HEK293T (cell line): ENCODE results near the gene ANXA6.

Experiments used
- CTCF ChIA-PET: fragments of 350-600 bp; formaldehyde crosslinking; extraction: SDS; loops from one replicate; lab custom pipeline; 2021; ENCODE audit warnings: antibody characterized with exemption, inconsistent platforms; lab: Yijun Ruan, JAX
- POLR2A ChIA-PET: fragments of 350-600 bp; formaldehyde crosslinking; extraction: SDS; loops from one replicate; lab custom pipeline; 2020; ENCODE audit warnings: antibody characterized with exemption, inconsistent platforms; lab: Yijun Ruan, JAX
- DNase-seq: peaks from one replicate; pipeline ENCODE4 v3.0.0; 2012; ENCODE audit warnings: mixed read lengths; ENCODE audit errors: extremely low spot score
- ARNT ChIP-seq: fragments of 450-650 bp; IDR thresholded peaks from 2 replicates; pipeline ENCODE4 v1.6.1; 2017; ENCODE audit warnings: mild to moderate bottlenecking
- BHLHE40 ChIP-seq: fragments of 450-650 bp; IDR thresholded peaks from 2 replicates; pipeline ENCODE4 v1.6.1; 2016; ENCODE audit warnings: mild to moderate bottlenecking, moderate library complexity, borderline replicate concordance
- CTBP1 ChIP-seq: fragments of 450-650 bp; IDR thresholded peaks from 2 replicates; pipeline ENCODE4 v1.6.1; 2016; ENCODE audit warnings: borderline replicate concordance
- ELF4 ChIP-seq: fragments of 450-650 bp; IDR thresholded peaks from 2 replicates; pipeline ENCODE4 v1.6.1; 2017; ENCODE audit warnings: antibody characterized with exemption
- FOXA1 ChIP-seq: fragments of 450-650 bp; IDR thresholded peaks from 2 replicates; pipeline ENCODE4 v1.6.1; 2016; ENCODE audit warnings: mild to moderate bottlenecking
- FOXK2 ChIP-seq: fragments of 450-650 bp; IDR thresholded peaks from 2 replicates; pipeline ENCODE4 v1.6.1; 2016; ENCODE audit warnings: mild to moderate bottlenecking
- FOXM1 ChIP-seq: fragments of 450-650 bp; IDR thresholded peaks from 2 replicates; pipeline ENCODE4 v1.6.1; 2017; ENCODE audit warnings: mild to moderate bottlenecking, borderline replicate concordance
- HDGF ChIP-seq: fragments of 450-650 bp; IDR thresholded peaks from 2 replicates; pipeline ENCODE4 v1.6.1; 2017; ENCODE audit warnings: antibody characterized with exemption, borderline replicate concordance
- L3MBTL2 ChIP-seq: fragments of 450-650 bp; conservative IDR thresholded peaks from 2 replicates; pipeline ENCODE4 v1.6.1; 2016; ENCODE audit warnings: mild to moderate bottlenecking
- LEF1 ChIP-seq: fragments of 450-650 bp; IDR thresholded peaks from 2 replicates; pipeline ENCODE4 v1.6.1; 2017; ENCODE audit warnings: mild to moderate bottlenecking, borderline replicate concordance
- NFRKB ChIP-seq: fragments of 450-650 bp; IDR thresholded peaks from 2 replicates; pipeline ENCODE4 v1.6.1; 2016; ENCODE audit warnings: mild to moderate bottlenecking, moderate library complexity
- SP1 ChIP-seq: fragments of 450-650 bp; IDR thresholded peaks from 2 replicates; pipeline ENCODE4 v1.6.1; 2017
- SUZ12 ChIP-seq: fragments of 450-650 bp; IDR thresholded peaks from 2 replicates; pipeline ENCODE4 v1.6.1; 2016; ENCODE audit warnings: mild to moderate bottlenecking
- TARDBP ChIP-seq: fragments of 450-650 bp; IDR thresholded peaks from 2 replicates; pipeline ENCODE4 v1.6.1; 2016
- ZNF384 ChIP-seq: fragments of 450-650 bp; IDR thresholded peaks from 2 replicates; pipeline ENCODE4 v1.6.1; 2016
- TF ChIP-seq, protein P1 (sequence below): fragments of 450-650 bp; IDR thresholded peaks from 2 replicates; pipeline ENCODE4 v1.6.1; 2016

The ANXA6 gene

DNA sequence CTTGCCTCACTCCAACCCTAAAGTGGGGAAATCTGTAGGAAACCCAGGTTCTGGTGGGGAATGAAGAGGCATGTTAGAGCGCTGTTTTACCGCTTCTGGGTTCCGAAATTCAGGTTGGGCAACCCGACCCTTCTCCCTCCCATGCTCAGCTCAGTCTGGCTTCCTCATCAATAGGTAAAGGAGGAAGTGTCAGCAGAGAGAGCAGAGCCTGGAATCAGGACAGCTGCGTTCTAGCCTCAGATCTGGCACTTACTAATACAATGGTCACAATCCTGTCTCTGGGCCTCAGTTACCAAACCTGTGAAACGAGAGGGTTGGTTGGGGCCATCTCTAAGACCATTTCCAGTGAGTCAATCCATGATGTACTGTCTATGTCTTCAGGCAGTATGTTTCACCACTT is 60.5 kb downstream of the ANXA6 start:
- TF ChIP-seq LEF1 (no peak), ARNT (no peak), L3MBTL2 (no peak), ELF4 (no peak), HDGF (no peak), TARDBP (no peak), CTBP1 (no peak), NFRKB (no peak), FOXA1 (no peak), BHLHE40 (no peak), FOXK2 (no peak), SUZ12 (no peak)
- ChIA-PET CTCF (interaction anchor here (0.6 to 1.4 kb wide), 2 partner anchors 13 to 18 kb away, joined by 3 to 6 read pairs; no protein-coding TSS in a partner anchor), POLR2A (no interaction called here)
- no peak for DNase-seq

DNA sequence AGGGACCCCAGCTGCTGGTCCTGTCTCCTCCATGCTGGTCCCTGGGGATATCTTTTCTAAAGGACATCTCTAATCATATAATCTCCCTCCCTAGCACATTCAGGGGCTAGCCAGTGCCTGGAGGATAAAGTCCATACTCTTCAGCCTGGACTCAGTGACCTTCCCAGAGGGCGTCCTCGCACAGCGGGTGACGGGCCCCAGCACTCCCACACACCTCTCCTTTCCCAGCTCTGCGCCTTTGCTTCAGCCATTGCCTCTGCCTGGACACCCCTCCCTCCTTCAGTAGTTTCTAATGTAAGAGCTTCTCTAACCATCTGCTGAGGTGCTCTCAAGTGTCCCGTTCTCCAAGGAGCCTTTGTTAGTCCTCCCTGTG is 61.6 kb downstream of the ANXA6 start:
- no peak for DNase-seq
- POLR2A ChIA-PET = no interaction called here
- CTCF ChIA-PET = no interaction called here
- no peak for TF ChIP-seq SP1
- no peak for TF ChIP-seq LEF1
- no peak for TF ChIP-seq ELF4
- TF ChIP-seq L3MBTL2 = no peak
- no peak for TF ChIP-seq ZNF384
- no peak for TF ChIP-seq FOXK2
- no peak for TF ChIP-seq HDGF
- TF ChIP-seq TARDBP = no peak
- TF ChIP-seq ARNT = no peak
- no peak for TF ChIP-seq FOXA1
- no peak for TF ChIP-seq NFRKB

DNA sequence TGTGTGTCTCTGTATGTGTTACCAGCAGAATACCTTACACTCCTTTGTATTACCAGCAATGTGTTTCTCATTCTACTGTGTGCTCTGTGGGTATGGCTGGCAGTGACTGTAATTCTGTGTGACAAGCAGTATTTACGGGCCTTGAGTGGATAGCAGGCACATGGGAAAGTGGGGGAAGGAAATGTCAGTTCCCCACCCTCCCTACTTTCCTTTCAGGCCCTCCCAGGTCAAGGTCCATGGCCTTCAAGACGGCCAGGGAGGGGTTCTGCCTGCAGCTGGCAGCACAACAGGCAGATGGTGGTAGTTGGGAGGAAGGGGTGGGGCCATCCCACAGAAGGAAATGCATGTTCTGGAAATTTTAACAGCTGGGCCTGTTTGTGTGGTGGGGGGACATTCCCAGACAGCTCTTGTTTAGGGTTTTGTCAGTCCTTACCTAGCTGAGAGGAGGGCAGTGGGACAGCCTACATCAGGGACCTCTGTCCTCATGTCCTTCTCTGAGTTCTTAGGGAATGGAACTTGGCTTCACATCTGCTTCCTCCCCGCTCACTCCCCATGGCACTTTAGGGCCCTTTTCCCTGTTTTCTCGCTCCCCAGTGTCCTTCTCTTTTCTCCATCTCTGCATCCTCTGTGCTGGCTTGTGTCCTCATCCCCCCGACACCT is 62.1 kb downstream of the ANXA6 start:
- no peak for TF ChIP-seq FOXM1
- no peak for TF ChIP-seq ELF4
- no peak for TF ChIP-seq CTBP1
- TF ChIP-seq L3MBTL2 = no peak
- no peak for TF ChIP-seq ARNT
- no peak for TF ChIP-seq FOXK2
- TF ChIP-seq ZNF384 = no peak
- POLR2A ChIA-PET = no interaction called here
- DNase-seq = no peak
- CTCF ChIA-PET = no interaction called here

DNA sequence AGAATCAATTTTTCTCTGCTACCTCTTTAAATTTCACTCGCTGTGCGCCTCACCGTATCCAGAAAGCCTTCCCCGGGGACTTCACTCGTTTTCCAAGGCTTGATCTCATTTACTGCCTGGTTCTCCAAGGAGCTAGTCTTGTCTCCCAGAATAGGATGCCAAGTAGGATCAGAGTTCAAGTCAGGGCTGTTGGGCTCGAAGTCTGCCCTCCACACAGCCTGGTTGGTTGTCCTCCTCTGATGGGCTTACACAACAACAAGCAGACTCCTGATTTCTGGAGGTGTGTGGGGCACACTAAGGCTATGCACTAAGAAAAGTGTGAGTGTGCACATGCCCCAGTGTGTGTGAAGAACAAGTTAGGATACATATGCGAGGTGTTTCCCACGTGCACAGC is 62.7 kb downstream of the ANXA6 start:
- TF ChIP-seq ELF4 = no peak
- no peak for TF ChIP-seq ZNF384
- no peak for TF ChIP-seq L3MBTL2
- no peak for TF ChIP-seq SP1
- no peak for TF ChIP-seq FOXK2
- no peak for TF ChIP-seq SUZ12
- TF ChIP-seq BHLHE40 = no peak
- no peak for TF ChIP-seq HDGF
- TF ChIP-seq FOXA1 = no peak
- POLR2A ChIA-PET = no interaction called here
- CTCF ChIA-PET = no interaction called here
- no peak for DNase-seq

DNA sequence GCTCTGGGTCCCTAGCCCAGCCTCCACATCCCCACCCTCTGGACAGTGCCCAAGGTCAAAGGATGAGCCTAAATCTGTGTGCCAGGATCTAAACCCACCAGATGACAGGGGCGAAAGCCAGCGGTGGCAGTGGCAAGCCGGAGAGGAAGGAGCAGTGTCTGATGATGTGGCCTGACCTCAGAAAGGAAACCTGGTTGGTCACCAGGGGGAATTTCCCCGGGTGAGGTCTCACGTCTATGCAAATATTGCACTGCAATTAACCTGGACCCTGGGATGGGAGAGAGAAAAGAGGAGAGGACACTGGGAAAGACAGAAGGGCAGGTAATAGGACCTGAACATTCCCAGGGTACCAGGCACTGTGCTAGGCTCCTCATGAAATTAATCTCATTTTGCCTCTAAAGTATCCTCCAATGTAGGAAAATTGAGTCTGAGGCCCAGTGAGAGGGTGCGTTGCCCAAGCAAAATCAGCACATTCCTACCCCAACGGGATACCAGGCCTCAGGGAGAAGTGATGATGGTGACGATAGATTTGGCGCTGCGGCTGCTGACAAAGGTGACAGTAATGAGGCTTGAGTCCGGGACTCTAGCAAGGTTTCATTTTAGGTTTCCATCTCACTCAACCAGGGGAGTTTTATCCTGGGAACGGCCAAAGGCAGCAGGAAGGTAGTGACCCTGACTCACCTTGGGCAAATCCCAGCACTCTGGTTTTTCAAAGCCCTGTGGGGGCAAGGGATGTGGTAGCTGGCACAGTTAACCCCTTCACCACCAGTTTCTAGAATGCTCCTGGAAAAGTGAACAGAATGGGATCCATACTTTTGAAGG is 63.3 kb downstream of the ANXA6 start:
- ChIA-PET CTCF (no interaction called here), POLR2A (interaction anchor here (1.3 kb wide), 1 partner anchor 13 kb away, joined by 3 read pairs; the partner anchor contains the start of gene TNIP1)
- TF ChIP-seq L3MBTL2 (no peak), TARDBP (no peak), FOXK2 (no peak), ELF4 (no peak), FOXA1 (no peak), ZNF384 (no peak), CTBP1 (no peak), LEF1 (no peak), BHLHE40 (no peak)
- DNase-seq = no peak

DNA sequence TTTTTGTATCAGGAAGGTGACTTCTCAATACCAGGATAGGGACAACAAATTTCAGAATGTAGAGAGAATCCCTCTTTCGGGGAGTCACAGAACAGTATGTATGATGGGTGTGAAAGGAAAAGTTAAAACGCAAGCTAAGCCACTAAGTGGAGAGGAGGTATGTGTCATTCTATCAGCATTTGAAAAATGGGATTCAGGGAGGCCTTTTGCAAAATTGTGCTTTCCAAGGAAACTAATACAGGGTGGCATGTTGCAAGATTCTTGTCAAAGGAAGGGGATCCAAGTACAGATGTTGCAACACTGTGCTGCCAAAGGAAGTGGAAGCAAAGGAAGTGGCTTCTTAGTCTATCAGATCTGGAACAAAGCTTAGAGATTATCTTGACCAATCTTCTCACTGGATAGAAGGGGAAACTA is 64.1 kb downstream of the ANXA6 start:
- DNase-seq = no peak
- CTCF ChIA-PET = no interaction called here
- POLR2A ChIA-PET = interaction anchor here (1.3 kb wide), 1 partner anchor 12 kb away, joined by 3 read pairs; the partner anchor contains the start of gene TNIP1
- no peak for TF ChIP-seq SP1
- no peak for TF ChIP-seq SUZ12
- TF ChIP-seq TARDBP = no peak
- TF ChIP-seq L3MBTL2 = no peak
- TF ChIP-seq ZNF384 = no peak
- TF ChIP-seq FOXM1 = no peak
- TF ChIP-seq ARNT = no peak
- no peak for TF ChIP-seq FOXA1
- no peak for TF ChIP-seq FOXK2
- no peak for TF ChIP-seq HDGF
- TF ChIP-seq ELF4 = no peak
- TF ChIP-seq BHLHE40 = no peak
- TF ChIP-seq NFRKB = no peak
- TF ChIP-seq LEF1 = no peak
- TF ChIP-seq, protein P1, sequence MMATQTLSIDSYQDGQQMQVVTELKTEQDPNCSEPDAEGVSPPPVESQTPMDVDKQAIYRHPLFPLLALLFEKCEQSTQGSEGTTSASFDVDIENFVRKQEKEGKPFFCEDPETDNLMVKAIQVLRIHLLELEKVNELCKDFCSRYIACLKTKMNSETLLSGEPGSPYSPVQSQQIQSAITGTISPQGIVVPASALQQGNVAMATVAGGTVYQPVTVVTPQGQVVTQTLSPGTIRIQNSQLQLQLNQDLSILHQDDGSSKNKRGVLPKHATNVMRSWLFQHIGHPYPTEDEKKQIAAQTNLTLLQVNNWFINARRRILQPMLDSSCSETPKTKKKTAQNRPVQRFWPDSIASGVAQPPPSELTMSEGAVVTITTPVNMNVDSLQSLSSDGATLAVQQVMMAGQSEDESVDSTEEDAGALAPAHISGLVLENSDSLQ = no peak
- no peak for TF ChIP-seq CTBP1

DNA sequence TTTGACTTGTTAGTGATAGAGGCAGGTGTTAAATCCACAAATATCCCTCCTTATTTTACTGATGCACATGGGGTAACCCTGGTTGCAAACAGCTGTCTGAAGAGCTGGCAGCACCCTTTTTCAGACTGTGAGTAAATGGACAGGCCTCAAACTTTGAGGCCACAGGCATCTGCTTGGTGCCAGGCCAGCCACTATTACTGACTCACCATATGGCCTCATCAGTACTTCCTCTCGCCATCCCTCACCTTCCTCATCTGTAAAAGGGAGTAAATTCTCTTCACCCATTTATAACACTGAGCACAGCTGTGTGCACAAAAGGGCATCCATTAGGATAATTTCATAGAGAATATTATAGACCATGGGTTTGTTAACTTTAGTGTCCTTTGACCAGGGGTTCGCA is 64.8 kb downstream of the ANXA6 start:
- TF ChIP-seq ARNT = no peak
- TF ChIP-seq ZNF384 = no peak
- TF ChIP-seq FOXK2 = no peak
- TF ChIP-seq HDGF = no peak
- TF ChIP-seq FOXA1 = no peak
- TF ChIP-seq LEF1 = no peak
- TF ChIP-seq, protein P1 = no peak
- no peak for TF ChIP-seq BHLHE40
- DNase-seq = no peak
- CTCF ChIA-PET = no interaction called here
- POLR2A ChIA-PET = interaction anchor here (1.3 kb wide), 1 partner anchor 11 kb away, joined by 3 read pairs; the partner anchor contains the start of gene TNIP1
